ENCODE data around the gene TASP1. TPM values are rescaled to one million over a fixed set of nuclear protein-coding genes. Genes with fewer than 3 reads are reported as not detected.

The TASP1 gene
- polyA plus RNA-seq (12.1 to 17.4 TPM (median 13.2 TPM) in 3 replicates), polyA minus RNA-seq (8.2 to 30.0 TPM (median 18.0 TPM) in 3 replicates)
- polyA plus RNA-seq (2011; ENCODE audit: low read depth): 9.1 TPM
- polyA plus RNA-seq (2011; cell fraction: cytosol; rRNA removed): 11.5 and 14.0 TPM in 2 replicates
- polyA plus RNA-seq (2011; cell fraction: nucleus; rRNA removed): 12.6 and 15.7 TPM in 2 replicates
- polyA plus RNA-seq (2012; ENCODE audit: low replicate concordance): 5.8 and 10.1 TPM in 2 replicates
- 9.8 TPM for polyA minus RNA-seq (2011; cell fraction: cytosol; rRNA and poly(A)+ RNA removed)
- polyA minus RNA-seq (2011; cell fraction: nucleus; rRNA and poly(A)+ RNA removed): 18.4 and 35.2 TPM in 2 replicates

GRCh38 chr20:13638496-13639149 is at the start of gene TASP1:
Gene TASP1 (minus strand): TSS chr20:13638932. CDS start chr20:13630078, 8,854 bp downstream.
- peak; percentile 80 for FAIRE-seq

GRCh38 chr20:13687815-13688214 is 49.1 kb upstream of the TASP1 start:
- no peaks in the 10 kb centered on the region for H4K20me1 ChIP-seq (ENCODE audit: control insufficient read depth, extremely low read depth, insufficient read depth, low read length)
- TF ChIP-seq EZH2 (IDR thresholded peaks at IDR 0.05; ENCODE audit: low read length) (no peak), CTCF (optimal IDR thresholded peaks at IDR 0.05 in 1 of 3, IDR thresholded peaks at IDR 0.05 in 1 of 3, conservative IDR thresholded peaks at IDR 0.05 in 1 of 3; ENCODE audit: extremely low read depth in 1 of 3, insufficient read depth in 2 of 3, low read length in 3 of 3) (no peak)
- no peak overlapping the region for H3K27ac ChIP-seq (ENCODE audit: control insufficient read depth, insufficient read depth, low read length)
- no peak overlapping the region for H3K9ac ChIP-seq (ENCODE audit: control insufficient read depth, extremely low read depth, insufficient read depth, low read length)
- no peaks in the 10 kb centered on the region for H3K79me2 ChIP-seq (ENCODE audit: control insufficient read depth, insufficient read depth, low read length)
- no peak for DNase-seq (ENCODE audit: low read depth, low spot score)
- H3K4me3 ChIP-seq (ENCODE audit: control insufficient read depth in 2 of 3, extremely low read depth in 1 of 3, insufficient read depth in 2 of 3, low read depth in 1 of 3, low read length in 3 of 3): no peak overlapping the region
- no peaks in the 10 kb centered on the region for H3K36me3 ChIP-seq (ENCODE audit: control insufficient read depth in 2 of 2, extremely low read depth in 1 of 2, insufficient read depth in 2 of 2, low read length in 2 of 2)
- H3K4me2 ChIP-seq (ENCODE audit: control insufficient read depth, extremely low read depth, insufficient read depth, low read depth, low read length): no peak overlapping the region
- H3K4me1 ChIP-seq (ENCODE audit: control insufficient read depth, extremely low read depth, insufficient read depth, low read length): no peaks in the 10 kb centered on the region
- no peak for FAIRE-seq
- no peaks in the 10 kb centered on the region for H3K27me3 ChIP-seq (ENCODE audit: control insufficient read depth, extremely low read depth, insufficient read depth, low read length)
- dilution Hi-C loops (cut with MboI; ENCODE audit: extremely low pct_ligation_motif_present, low sequenced_read_pairs): no loop called here
- no peaks in the 10 kb centered on the region for H3K9me1 ChIP-seq (ENCODE audit: control insufficient read depth, extremely low read depth, insufficient read depth, low read length)
- H3K9me3 ChIP-seq (ENCODE audit: control insufficient read depth, low read depth, low read length): no peaks in the 10 kb centered on the region
- no peak overlapping the region for H2AFZ ChIP-seq (ENCODE audit: control insufficient read depth, low read length)

More at GRCh38 chr20:13638496-13639149, at the start of gene TASP1:
- H3K4me3 ChIP-seq (ENCODE audit: control insufficient read depth in 2 of 3, extremely low read depth in 1 of 3, insufficient read depth in 2 of 3, low read depth in 1 of 3, low read length in 3 of 3): peak within 1 kb of the TSS; percentile 92 to 96 (median 95)
- H3K36me3 ChIP-seq (ENCODE audit: control insufficient read depth in 2 of 2, extremely low read depth in 1 of 2, insufficient read depth in 2 of 2, low read length in 2 of 2): no peaks in the 10 kb centered on the region
- H2AFZ ChIP-seq (ENCODE audit: control insufficient read depth, low read length): peak within 1 kb of the TSS; percentile 99
- H4K20me1 ChIP-seq (ENCODE audit: control insufficient read depth, extremely low read depth, insufficient read depth, low read length): no peaks in the 10 kb centered on the region
- peaks cover 48% of the 10 kb centered on the region for H3K79me2 ChIP-seq (ENCODE audit: control insufficient read depth, insufficient read depth, low read length)
- no peaks in the 10 kb centered on the region for H3K9me1 ChIP-seq (ENCODE audit: control insufficient read depth, extremely low read depth, insufficient read depth, low read length)
- H3K27me3 ChIP-seq (ENCODE audit: control insufficient read depth, extremely low read depth, insufficient read depth, low read length): no peaks in the 10 kb centered on the region
- dilution Hi-C loops (cut with MboI; ENCODE audit: extremely low pct_ligation_motif_present, low sequenced_read_pairs): no loop called here
- no peak for TF ChIP-seq CTCF (optimal IDR thresholded peaks at IDR 0.05 in 1 of 3, IDR thresholded peaks at IDR 0.05 in 1 of 3, conservative IDR thresholded peaks at IDR 0.05 in 1 of 3; ENCODE audit: extremely low read depth in 1 of 3, insufficient read depth in 2 of 3, low read length in 3 of 3)
- H3K9ac ChIP-seq (ENCODE audit: control insufficient read depth, extremely low read depth, insufficient read depth, low read length): peak within 1 kb of the TSS; percentile 96
- peak; percentile 98 for DNase-seq (ENCODE audit: low read depth, low spot score)
- no peaks in the 10 kb centered on the region for H3K9me3 ChIP-seq (ENCODE audit: control insufficient read depth, low read depth, low read length)
- H3K4me2 ChIP-seq (ENCODE audit: control insufficient read depth, extremely low read depth, insufficient read depth, low read depth, low read length): peak within 1 kb of the TSS; percentile 96
- H3K27ac ChIP-seq (ENCODE audit: control insufficient read depth, insufficient read depth, low read length): peak within 1 kb of the TSS; percentile 98
- peaks cover 8% of the 10 kb centered on the region for H3K4me1 ChIP-seq (ENCODE audit: control insufficient read depth, extremely low read depth, insufficient read depth, low read length)
